H9 (cell line): ENCODE results near the gene DMWD. TPM values are rescaled to one million over a fixed set of nuclear protein-coding genes. Genes with fewer than 3 reads are reported as not detected.

ENCODE experiments used
- DNase-seq: peaks from one replicate; pipeline ENCODE4 v3.0.0-alpha.2; 2017
- H2AFZ ChIP-seq: one replicate; pipeline ENCODE4 v1.6.1; 2013; ENCODE audit warnings: mild to moderate bottlenecking, low read length, control low read depth, moderate library complexity
- H2AK5ac ChIP-seq: 2 replicates; pipeline ENCODE4 v1.6.1; 2013; ENCODE audit warnings: low read length, control low read depth, mixed read lengths; ENCODE audit not compliant: insufficient read length
- H2BK120ac ChIP-seq: one replicate; pipeline ENCODE4 v1.6.1; 2013; ENCODE audit warnings: low read depth, mild to moderate bottlenecking, low read length, control low read depth, inconsistent platforms; ENCODE audit not compliant: poor library complexity, severe bottlenecking
- H2BK12ac ChIP-seq: 2 replicates; pipeline ENCODE4 v1.6.1; 2013; ENCODE audit warnings: low read length, control low read depth, mixed read lengths, low read depth; ENCODE audit not compliant: insufficient read length
- H2BK15ac ChIP-seq: 2 replicates; pipeline ENCODE4 v1.6.1; 2013; ENCODE audit warnings: low read depth, low read length, control low read depth
- H2BK20ac ChIP-seq: one replicate; pipeline ENCODE4 v1.6.1; 2013; ENCODE audit warnings: low read depth, mild to moderate bottlenecking, low read length, control low read depth, inconsistent platforms; ENCODE audit not compliant: poor library complexity, severe bottlenecking
- H2BK5ac ChIP-seq: 2 replicates; pipeline ENCODE4 v1.6.1; 2013; ENCODE audit warnings: low read length, control low read depth, mixed read lengths; ENCODE audit not compliant: insufficient read length
- H3K14ac ChIP-seq: 2 replicates; pipeline ENCODE4 v1.6.1; 2013; ENCODE audit warnings: low read length, control low read depth; ENCODE audit not compliant: insufficient read depth
- H3K18ac ChIP-seq: 2 replicates; pipeline ENCODE4 v1.6.1; 2013; ENCODE audit warnings: low read depth, mild to moderate bottlenecking, mixed read lengths, low read length, control low read depth; ENCODE audit not compliant: insufficient read length
- H3K23ac ChIP-seq: 2 replicates; pipeline ENCODE4 v1.6.1; 2013; ENCODE audit warnings: low read length, control low read depth, mixed read lengths, low read depth; ENCODE audit not compliant: insufficient read length
- H3K23me2 ChIP-seq: 2 replicates; pipeline ENCODE4 v1.6.1; 2013; ENCODE audit warnings: low read depth, mild to moderate bottlenecking, mixed read lengths, low read length, control low read depth; ENCODE audit not compliant: insufficient read length, poor library complexity, severe bottlenecking
- H3K27ac ChIP-seq: 2 replicates; pipeline ENCODE4 v1.5.1; 2013; ENCODE audit warnings: low read length, control low read depth, mixed read lengths, low read depth; ENCODE audit not compliant: insufficient read length
- H3K27me3 ChIP-seq: 2 replicates; pipeline ENCODE4 v1.6.1; 2013; ENCODE audit warnings: low read length, control low read depth, inconsistent platforms; ENCODE audit not compliant: insufficient read depth
- H3K4ac ChIP-seq: 2 replicates; pipeline ENCODE4 v1.6.1; 2013; ENCODE audit warnings: low read depth, mild to moderate bottlenecking, control low read depth, inconsistent platforms, low read length, moderate library complexity
- H3K4me1 ChIP-seq: 2 replicates; pipeline ENCODE4 v1.6.1; 2013; ENCODE audit warnings: low read length, control low read depth, inconsistent platforms; ENCODE audit not compliant: insufficient read depth
- H3K4me2 ChIP-seq: 2 replicates; pipeline ENCODE4 v1.6.1; 2013; ENCODE audit warnings: low read length, control low read depth, mixed read lengths; ENCODE audit not compliant: insufficient read length, insufficient read depth
- H3K56ac ChIP-seq: 2 replicates; pipeline ENCODE4 v1.6.1; 2013; ENCODE audit warnings: low read depth, mild to moderate bottlenecking, mixed read lengths, low read length, control low read depth; ENCODE audit not compliant: insufficient read length
- H3K79me1 ChIP-seq: 2 replicates; pipeline ENCODE4 v1.6.1; 2013; ENCODE audit warnings: low read depth, mild to moderate bottlenecking, moderate library complexity, low read length, control low read depth, inconsistent platforms; ENCODE audit not compliant: insufficient read depth, poor library complexity, severe bottlenecking
- H3K79me2 ChIP-seq: 2 replicates; pipeline ENCODE4 v1.6.1; 2013; ENCODE audit warnings: low read length, control low read depth, inconsistent platforms; ENCODE audit not compliant: insufficient read depth
- H3K9ac ChIP-seq: 2 replicates; pipeline ENCODE4 v1.6.1; 2013; ENCODE audit warnings: low read length, control low read depth, mixed read lengths; ENCODE audit not compliant: insufficient read length; ENCODE audit errors: extremely low read depth
- H3K9me3 ChIP-seq: one replicate; pipeline ENCODE4 v1.6.1; 2013; ENCODE audit warnings: low read depth, low read length, inconsistent platforms; ENCODE audit not compliant: control insufficient read depth
- H3T11ph ChIP-seq: one replicate; pipeline ENCODE4 v1.6.1; 2013; ENCODE audit warnings: mild to moderate bottlenecking, low read length, control low read depth, inconsistent platforms
- H4K20me1 ChIP-seq: one replicate; pipeline ENCODE4 v1.6.1; 2013; ENCODE audit not compliant: control insufficient read depth, insufficient read length, insufficient read depth
- H4K5ac ChIP-seq: 2 replicates; pipeline ENCODE4 v1.6.1; 2013; ENCODE audit warnings: low read depth, mild to moderate bottlenecking, mixed read lengths, low read length, control low read depth; ENCODE audit not compliant: insufficient read length
- H4K8ac ChIP-seq: replicated peaks from 2 replicates; pipeline ENCODE4 v1.6.1; 2013; ENCODE audit warnings: low read length, control low read depth, mixed read lengths, low read depth; ENCODE audit not compliant: insufficient read length
- H4K91ac ChIP-seq: 2 replicates; pipeline ENCODE4 v1.6.1; 2013; ENCODE audit warnings: low read depth, mild to moderate bottlenecking, moderate library complexity, mixed read lengths, low read length, control low read depth; ENCODE audit not compliant: insufficient read length
- H3K27ac Mint-ChIP-seq, 3 experiments: 2 replicates in 2 of 3; 3 replicates in 1 of 3; pipeline ENCODE4 v1.8.0; 2020 to 2021; ENCODE audit warnings: mixed read lengths in 3 of 3, mild to moderate bottlenecking in 1 of 3, moderate library complexity in 1 of 3
- H3K27me3 Mint-ChIP-seq: 2 replicates; pipeline ENCODE4 v1.8.0; 2021; ENCODE audit warnings: low read depth, mild to moderate bottlenecking, moderate library complexity, mixed read lengths
- H3K36me3 Mint-ChIP-seq, 3 experiments: 2 replicates in 2 of 3; 3 replicates in 1 of 3; pipeline ENCODE4 v1.8.0; 2020 to 2021; ENCODE audit warnings: low read depth in 3 of 3, mixed read lengths in 3 of 3; ENCODE audit not compliant: insufficient read depth in 1 of 3
- H3K4me1 Mint-ChIP-seq, 2 experiments: 2 replicates each; pipeline ENCODE4 v1.8.0; 2020; ENCODE audit warnings: mixed read lengths in 2 of 2
- H3K4me3 Mint-ChIP-seq, 2 experiments: 2 replicates in 1 of 2; 3 replicates in 1 of 2; pipeline ENCODE4 v1.8.0; 2020 to 2021; ENCODE audit warnings: mild to moderate bottlenecking in 2 of 2, mixed read lengths in 2 of 2, moderate library complexity in 1 of 2
- H3K9me3 Mint-ChIP-seq, 2 experiments: 2 replicates in 1 of 2; 3 replicates in 1 of 2; pipeline ENCODE4 v1.8.0; 2020; ENCODE audit warnings: mild to moderate bottlenecking in 2 of 2, mixed read lengths in 2 of 2, moderate library complexity in 1 of 2
- CTCF ChIP-seq: fragments of 200-600 bp; sonication (generic); conservative IDR thresholded peaks from 3 replicates; pipeline ENCODE4 v1.8.0; 2021; ENCODE audit warnings: antibody characterized with exemption, mild to moderate bottlenecking
- WGBS: extraction: QIAGEN DNeasy Blood & Tissue Kit; methylation state at CpG from one replicate; pipeline ENCODE4 v1.1.7; 2013; ENCODE audit warnings: missing lambda C conversion rate, low lambda C conversion rate, mixed read lengths; ENCODE audit not compliant: insufficient read length; ENCODE audit errors: extremely low coverage; 5-methylcytosine and 5-hydroxymethylcytosine counted together
- total RNA-seq: library from RNA; stranded (reverse); gene quantifications from 2 replicates; pipeline ENCODE4 v1.2.1, GENCODE V29; 2021

Gene DMWD
- total RNA-seq, 1 experiment from 2014 or later: 75.1 TPM

- H4K5ac ChIP-seq: no peak overlapping the region
- peak overlapping the region in 1 of 3 experiments; percentile 71; a peak in 1 of 7 replicates for H3K27ac Mint-ChIP-seq
- H3K27me3 ChIP-seq: no peaks in the 10 kb centered on the region; the same call in 1 of the 2 replicates
- no peak overlapping the region for H3K56ac ChIP-seq
- no peak overlapping the region for H2AFZ ChIP-seq
- no peak overlapping the region for H3K4ac ChIP-seq
- H3K36me3 Mint-ChIP-seq: no peaks in the 10 kb centered on the region
- H2AK5ac ChIP-seq: no peak overlapping the region
- no peak overlapping the region for H4K91ac ChIP-seq
- no peak for TF ChIP-seq CTCF
- H2BK5ac ChIP-seq: no peak overlapping the region
- H3K4me1 ChIP-seq: no peaks in the 10 kb centered on the region; the same call in 1 of the 2 replicates
- no peak overlapping the region for H2BK12ac ChIP-seq
- no peak overlapping the region for H4K8ac ChIP-seq
- no peak overlapping the region for H3K14ac ChIP-seq
- H3K9me3 ChIP-seq: no peaks in the 10 kb centered on the region
- H2BK120ac ChIP-seq: no peak overlapping the region
- no peak overlapping the region for H3K4me3 Mint-ChIP-seq
- H3K23me2 ChIP-seq: no peaks in the 10 kb centered on the region
- no peak overlapping the region for H3K23ac ChIP-seq
- H3K18ac ChIP-seq: no peak overlapping the region
- DNase-seq: no peak
- no peak overlapping the region for H3K27ac ChIP-seq
- no peak overlapping the region for H2BK20ac ChIP-seq
- peaks cover 5 to 8% of the 10 kb centered on the region in 2 experiments for H3K4me1 Mint-ChIP-seq
- no peak overlapping the region for H3K9ac ChIP-seq
- no peaks in the 10 kb centered on the region for H3K9me3 Mint-ChIP-seq
- H3K4me2 ChIP-seq: no peak overlapping the region
- no peaks in the 10 kb centered on the region for H3K79me2 ChIP-seq
- no peak overlapping the region for H2BK15ac ChIP-seq
- no peak overlapping the region for H3T11ph ChIP-seq
- no CpG with 5 or more reads among the region's 4 CpGs for WGBS
- H3K79me1 ChIP-seq: no peaks in the 10 kb centered on the region
- no peaks in the 10 kb centered on the region for H4K20me1 ChIP-seq
- peaks cover 19% of the 10 kb centered on the region for H3K27me3 Mint-ChIP-seq
These were observed 49.7 kb downstream of the DMWD start for GRCh38 chr19:45742969-45743368.
